GM19099 (cell line): ENCODE results near the gene SLC25A23.

Source experiments
- POLR2A ChIP-seq: IDR thresholded peaks from 3 replicates; pipeline ENCODE4 v1.6.1; 2011; ENCODE audit warnings: low read depth; ENCODE audit not compliant: insufficient read length; ENCODE audit errors: extremely low read depth

Gene SLC25A23

DNA sequence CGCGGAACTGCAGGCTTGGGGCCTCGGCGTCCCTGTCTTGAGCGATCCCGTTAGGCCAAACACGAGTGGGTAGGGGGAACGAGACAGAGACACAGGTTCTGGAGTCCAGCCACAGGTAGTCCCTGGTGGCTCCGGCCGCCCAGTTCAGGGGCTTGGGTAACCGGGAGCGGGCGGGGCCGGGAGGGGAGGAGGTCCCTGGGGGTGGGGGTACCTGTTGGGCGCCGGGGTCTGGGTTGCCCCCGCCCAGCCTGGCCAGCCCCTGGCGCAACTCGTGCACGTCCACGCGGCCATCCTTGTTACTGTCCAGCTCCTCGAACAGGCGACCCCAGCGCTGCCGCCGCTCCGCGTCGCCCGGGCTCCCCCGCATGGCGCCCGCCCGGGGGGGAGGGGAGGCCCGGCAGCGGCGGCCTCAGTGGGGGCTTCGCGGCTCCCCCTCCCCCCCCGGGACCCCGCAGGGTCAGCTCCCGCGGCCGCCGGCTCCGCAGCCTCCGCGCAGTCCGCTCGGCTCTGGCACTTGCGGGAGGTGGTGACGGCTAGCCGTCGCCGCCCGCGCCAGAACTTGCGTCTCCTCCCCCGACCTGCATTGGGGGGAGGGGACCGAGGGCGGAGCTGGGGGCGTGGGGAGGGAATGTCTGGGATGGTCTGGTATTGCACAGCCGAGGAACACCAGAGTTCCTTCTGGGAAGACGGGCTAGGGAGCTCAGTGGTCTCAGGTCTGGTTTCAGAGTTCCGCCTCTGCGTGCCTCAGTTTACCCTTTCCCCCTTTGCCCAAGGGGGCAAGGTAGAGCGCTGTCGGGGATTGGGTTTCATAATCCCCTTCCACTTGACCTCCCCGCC, at the start of gene SLC25A23:
Gene SLC25A23, minus strand, starts transcription at position 531 of the 837 bp plus-strand sequence. Its CDS starts 164 bp downstream, at position 367.
- TF ChIP-seq POLR2A = peak; percentile 55

GRCh38 chr19:6503407-6504201, 44.0 kb upstream of the SLC25A23 start:
- TF ChIP-seq POLR2A = no peak

- no peak for TF ChIP-seq POLR2A
Measured at GRCh38 chr19:6501740-6502648, 42.4 kb upstream of the SLC25A23 start, which contains the start of gene TUBB4A. Gene TUBB4A, minus strand, starts transcription at chr19:6502309. Its CDS starts 97 bp downstream, at chr19:6502212.

- no peak for TF ChIP-seq POLR2A
Measured at GRCh38 chr19:6500837-6501739, 41.5 kb upstream of the SLC25A23 start.

DNA sequence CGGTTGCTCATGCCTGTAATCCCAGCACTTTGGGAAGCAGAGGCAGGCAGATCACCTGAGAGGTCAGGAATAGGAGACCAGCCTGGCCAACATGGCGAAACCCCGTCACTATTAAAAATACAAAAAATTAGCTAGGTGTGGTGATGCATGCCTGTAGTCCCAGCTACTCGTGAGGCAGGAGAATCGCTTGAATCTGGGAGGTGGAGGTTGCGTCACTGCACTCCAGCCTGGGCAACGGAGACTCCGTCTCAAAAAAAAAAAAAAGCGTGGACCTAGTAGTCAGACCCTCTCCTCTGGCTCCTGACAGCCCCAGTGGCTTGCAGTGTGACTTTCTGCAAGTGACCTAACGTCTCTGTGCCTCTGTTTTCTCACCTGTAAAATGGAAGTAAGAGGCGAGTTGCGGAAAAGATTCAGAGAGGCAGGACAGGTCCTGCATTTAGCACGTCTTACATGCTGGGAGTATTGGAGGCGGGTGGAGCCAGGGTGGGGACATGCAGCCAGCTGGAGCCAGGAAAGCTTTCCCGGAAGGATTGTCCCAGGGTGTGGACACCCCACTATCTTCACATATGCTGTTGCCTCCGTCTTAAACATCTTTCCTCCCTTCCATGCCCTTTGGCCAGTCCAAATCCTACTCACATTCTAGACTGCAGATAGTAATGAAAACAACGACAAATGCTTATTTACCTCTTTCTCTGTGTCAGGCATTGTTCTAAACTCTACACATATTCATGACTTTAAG, 39.6 kb upstream of the SLC25A23 start:
- no peak for TF ChIP-seq POLR2A

GRCh38 chr19:6498294-6499036, 38.9 kb upstream of the SLC25A23 start:
- TF ChIP-seq POLR2A = no peak

DNA sequence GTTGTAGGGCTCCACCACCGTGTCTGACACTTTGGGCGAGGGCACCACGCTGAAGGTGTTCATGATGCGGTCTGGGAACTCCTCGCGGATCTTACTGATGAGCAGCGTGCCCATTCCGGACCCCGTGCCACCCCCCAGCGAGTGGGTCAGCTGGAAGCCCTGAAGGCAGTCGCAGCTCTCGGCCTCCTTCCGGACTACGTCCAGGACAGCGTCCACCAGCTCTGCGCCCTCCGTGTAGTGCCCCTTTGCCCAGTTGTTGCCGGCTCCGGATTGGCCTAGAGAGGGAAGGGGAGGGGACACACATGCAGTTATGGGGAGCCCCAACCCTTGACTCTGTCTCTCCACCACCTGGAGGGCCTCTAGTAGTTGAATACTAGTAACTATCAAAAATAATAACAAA, 36.4 kb upstream of the SLC25A23 start:
- TF ChIP-seq POLR2A = no peak

GRCh38 chr19:6494438-6495036, 34.9 kb upstream of the SLC25A23 start:
- TF ChIP-seq POLR2A = no peak

- TF ChIP-seq POLR2A = no peak
Measured at GRCh38 chr19:6491802-6492592, 32.4 kb upstream of the SLC25A23 start.

DNA sequence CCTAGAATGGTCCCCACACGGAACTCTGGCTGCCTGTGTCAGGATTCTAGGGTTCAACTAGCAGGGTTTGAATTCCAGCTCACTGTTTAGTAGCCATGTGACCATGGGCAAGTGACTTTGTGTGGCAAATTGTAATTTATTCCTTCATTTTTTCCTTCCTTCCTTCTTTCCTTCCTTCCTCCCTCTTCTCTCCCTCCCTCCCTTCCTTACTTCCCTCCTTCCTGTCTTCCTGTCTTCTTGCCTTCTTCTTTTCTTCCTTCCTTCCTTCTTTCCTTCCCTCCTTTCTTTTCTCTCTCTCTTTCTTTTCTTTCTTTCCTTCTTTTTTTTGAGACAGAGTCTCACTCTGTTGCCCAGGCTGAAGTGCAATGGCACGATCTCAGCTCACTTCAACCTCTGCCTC, 30.5 kb upstream of the SLC25A23 start:
- no peak for TF ChIP-seq POLR2A

GRCh38 chr19:6489278-6490061, 29.9 kb upstream of the SLC25A23 start:
- peak; percentile 67 for TF ChIP-seq POLR2A

GRCh38 chr19:6484831-6485230, 25.2 kb upstream of the SLC25A23 start:
- no peak for TF ChIP-seq POLR2A
